GM23248 (cell line): ENCODE results near the gene ALDH3B1.
"Not testable (repeated sequence)": the region's sequence is repeated elsewhere in the genome, so short reads cannot be mapped to it uniquely, and the experiment has no call there.

Experiments used
- EZH2 ChIP-seq: fragments of 200-600 bp; sonication (generic); IDR thresholded peaks from 2 replicates; pipeline ENCODE4 v1.6.1; 2018; ENCODE audit warnings: antibody characterized with exemption, mild to moderate bottlenecking; ENCODE audit not compliant: insufficient read depth, poor library complexity, severe bottlenecking
- EZH2phosphoT487 ChIP-seq: fragments of 200-600 bp; sonication (generic); IDR thresholded peaks from 2 replicates; pipeline ENCODE4 v1.6.1; 2018; ENCODE audit warnings: antibody characterized with exemption, moderate library complexity, mild to moderate bottlenecking, low read depth; ENCODE audit not compliant: insufficient read depth

DNA sequence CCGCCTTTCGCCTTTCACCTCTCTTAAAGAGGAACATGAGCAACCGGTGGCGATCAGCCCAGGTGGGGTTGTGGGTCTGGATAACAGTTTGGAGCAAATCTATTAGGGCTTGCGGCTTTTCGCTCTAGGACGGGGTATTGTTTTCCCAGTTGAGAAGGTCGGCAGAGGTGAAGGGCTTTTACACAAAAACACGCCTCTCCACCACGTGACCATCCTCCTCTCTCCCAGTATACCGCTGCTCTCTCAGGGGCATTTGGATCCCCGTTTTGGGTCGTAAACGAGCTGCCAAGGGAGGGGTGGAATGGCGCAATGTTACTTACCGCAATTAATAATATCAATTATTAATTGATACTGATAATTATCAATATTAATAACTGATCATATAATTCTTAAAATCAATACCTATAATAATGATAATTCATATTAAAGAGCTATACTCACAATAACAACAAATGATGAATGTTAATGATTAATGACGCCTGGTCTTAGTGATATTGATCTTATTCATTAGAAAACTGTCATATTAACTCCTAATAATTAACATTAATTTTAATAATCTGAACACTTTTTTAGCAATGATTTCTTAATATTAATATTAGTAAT lies 27.8 kb upstream of the ALDH3B1 start:
- not testable (repeated sequence) for TF ChIP-seq EZH2, EZH2phosphoT487
